SK-N-SH (cell line): ENCODE measurements around the gene LRRC36.

Experiments used
- IRF3 ChIP-seq: fragments of 150-350 bp; IDR thresholded peaks from 2 replicates; pipeline ENCODE4 v1.6.1; 2016; ENCODE audit warnings: mild to moderate bottlenecking, low read depth, low read length
- MXI1 ChIP-seq: IDR thresholded peaks from 2 replicates; pipeline ENCODE4 v1.6.1; 2012; ENCODE audit warnings: mild to moderate bottlenecking, low read depth, low read length, improper control_type of control experiment
- TF ChIP-seq, protein P1 (sequence below): fragments of 200-600 bp; sonication (generic); IDR thresholded peaks from 2 replicates; pipeline ENCODE4 v1.6.1; 2017; ENCODE audit warnings: antibody characterized with exemption, mild to moderate bottlenecking, moderate library complexity

- TF ChIP-seq IRF3, result no peak
- TF ChIP-seq, protein P1, sequence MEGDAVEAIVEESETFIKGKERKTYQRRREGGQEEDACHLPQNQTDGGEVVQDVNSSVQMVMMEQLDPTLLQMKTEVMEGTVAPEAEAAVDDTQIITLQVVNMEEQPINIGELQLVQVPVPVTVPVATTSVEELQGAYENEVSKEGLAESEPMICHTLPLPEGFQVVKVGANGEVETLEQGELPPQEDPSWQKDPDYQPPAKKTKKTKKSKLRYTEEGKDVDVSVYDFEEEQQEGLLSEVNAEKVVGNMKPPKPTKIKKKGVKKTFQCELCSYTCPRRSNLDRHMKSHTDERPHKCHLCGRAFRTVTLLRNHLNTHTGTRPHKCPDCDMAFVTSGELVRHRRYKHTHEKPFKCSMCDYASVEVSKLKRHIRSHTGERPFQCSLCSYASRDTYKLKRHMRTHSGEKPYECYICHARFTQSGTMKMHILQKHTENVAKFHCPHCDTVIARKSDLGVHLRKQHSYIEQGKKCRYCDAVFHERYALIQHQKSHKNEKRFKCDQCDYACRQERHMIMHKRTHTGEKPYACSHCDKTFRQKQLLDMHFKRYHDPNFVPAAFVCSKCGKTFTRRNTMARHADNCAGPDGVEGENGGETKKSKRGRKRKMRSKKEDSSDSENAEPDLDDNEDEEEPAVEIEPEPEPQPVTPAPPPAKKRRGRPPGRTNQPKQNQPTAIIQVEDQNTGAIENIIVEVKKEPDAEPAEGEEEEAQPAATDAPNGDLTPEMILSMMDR, result peak; percentile 18
- TF ChIP-seq MXI1, result no peak
These were observed 43.4 kb upstream of the LRRC36 start for GRCh38 chr16:67283039-67283825.
